Left ventricle myocardium inferior (tissue), 1 donor: ENCODE measurements around the gene RGS17. TPM values are rescaled to one million over a fixed set of nuclear protein-coding genes. Genes with fewer than 3 reads are reported as not detected.
A peak's percentile ranks its signal among the peaks of the same experiment; 100 is the strongest.
"Not testable (repeated sequence)": the region's sequence is repeated elsewhere in the genome, so short reads cannot be mapped to it uniquely, and the experiment has no call there.

ENCODE experiments used
- DNase-seq: peaks from one replicate; pipeline ENCODE4 v3.0.0-alpha.2; 2020
- H3K27ac ChIP-seq: fragments of 200-600 bp; replicated peaks from 2 replicates; pipeline ENCODE4 v1.8.0; 2021
- H3K27me3 ChIP-seq: fragments of 200-600 bp; 2 replicates; pipeline ENCODE4 v1.8.0; 2021; ENCODE audit warnings: low read depth
- H3K36me3 ChIP-seq: fragments of 200-600 bp; 2 replicates; pipeline ENCODE4 v1.8.0; 2021
- H3K4me1 ChIP-seq: fragments of 200-600 bp; 2 replicates; pipeline ENCODE4 v1.8.0; 2021
- H3K4me3 ChIP-seq: fragments of 200-600 bp; 2 replicates; pipeline ENCODE4 v1.8.0; 2021; ENCODE audit warnings: mild to moderate bottlenecking, moderate library complexity
- H3K9me3 ChIP-seq: fragments of 200-600 bp; replicated peaks from 2 replicates; pipeline ENCODE4 v1.8.0; 2021
- CTCF ChIP-seq: fragments of 200-600 bp; IDR thresholded peaks from 2 replicates; pipeline ENCODE4 v1.8.0; 2021; ENCODE audit warnings: antibody characterized with exemption, mild to moderate bottlenecking, borderline replicate concordance
- intact Hi-C: fragments of 100-400 bp; cut with micrococcal nuclease; formaldehyde crosslinking; loops from one replicate; pipeline ENCODE4 v1.11.0; 2022
- total RNA-seq: library from RNA; stranded (reverse); fragmentation: NEBNext Ultra II Directional; extraction: Animal tissue kit (Norgen Biotek cat#: 25700); gene quantifications from one replicate; pipeline ENCODE4 v1.2.1, GENCODE V29; 2021
- donor health status: DM: no; HTN: yes; CAD: no; lungs with severe emphysema.

The RGS17 gene
- total RNA-seq, 1 donor from 2014 or later, result 0.16 TPM

DNA sequence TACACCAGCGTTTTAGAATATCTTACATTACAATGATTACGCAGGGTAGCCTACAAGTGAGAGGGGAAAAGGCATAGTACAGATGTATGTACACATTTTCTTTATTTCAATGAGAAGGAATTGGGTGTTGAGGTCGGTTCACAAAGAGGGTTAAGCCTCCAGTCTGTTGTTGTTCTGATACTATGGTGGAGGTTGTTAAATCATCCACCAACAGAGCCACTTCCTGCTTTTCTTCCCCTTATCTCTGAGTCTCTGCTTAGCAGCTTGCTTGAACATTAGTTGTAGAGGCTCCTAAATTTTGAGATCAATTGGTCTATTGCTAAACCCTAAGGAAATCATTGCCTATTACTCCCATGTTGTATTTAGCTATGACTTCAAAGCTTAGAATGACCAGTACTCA is 7.3 kb downstream of the RGS17 start:
- Histone ChIP-seq H3K36me3 (no peaks in the 10 kb centered on the region), H3K4me1 (no peaks in the 10 kb centered on the region)

GRCh38 chr6:153121311-153121710 is 9.8 kb downstream of the RGS17 start:
- H3K9me3 ChIP-seq, result no peaks in the 10 kb centered on the region
- intact Hi-C loops, result no loop called here
- H3K36me3 ChIP-seq, result no peaks in the 10 kb centered on the region
- DNase-seq, result no peak
- H3K4me3 ChIP-seq, result no peak overlapping the region
- no peak overlapping the region for H3K27ac ChIP-seq
- no peaks in the 10 kb centered on the region for H3K4me1 ChIP-seq
- peaks cover 10% of the 10 kb centered on the region for H3K27me3 ChIP-seq
- no peak for TF ChIP-seq CTCF

More for the DNA sequence above, 7.3 kb downstream of the RGS17 start:
- DNase-seq, result no peak
- Histone ChIP-seq H3K27me3 (peaks cover 35% of the 10 kb centered on the region), H3K9me3 (no peaks in the 10 kb centered on the region), H3K27ac (no peak overlapping the region), H3K4me3 (no peak overlapping the region)
- intact Hi-C loops, result no loop called here
- TF ChIP-seq CTCF, result no peak

DNA sequence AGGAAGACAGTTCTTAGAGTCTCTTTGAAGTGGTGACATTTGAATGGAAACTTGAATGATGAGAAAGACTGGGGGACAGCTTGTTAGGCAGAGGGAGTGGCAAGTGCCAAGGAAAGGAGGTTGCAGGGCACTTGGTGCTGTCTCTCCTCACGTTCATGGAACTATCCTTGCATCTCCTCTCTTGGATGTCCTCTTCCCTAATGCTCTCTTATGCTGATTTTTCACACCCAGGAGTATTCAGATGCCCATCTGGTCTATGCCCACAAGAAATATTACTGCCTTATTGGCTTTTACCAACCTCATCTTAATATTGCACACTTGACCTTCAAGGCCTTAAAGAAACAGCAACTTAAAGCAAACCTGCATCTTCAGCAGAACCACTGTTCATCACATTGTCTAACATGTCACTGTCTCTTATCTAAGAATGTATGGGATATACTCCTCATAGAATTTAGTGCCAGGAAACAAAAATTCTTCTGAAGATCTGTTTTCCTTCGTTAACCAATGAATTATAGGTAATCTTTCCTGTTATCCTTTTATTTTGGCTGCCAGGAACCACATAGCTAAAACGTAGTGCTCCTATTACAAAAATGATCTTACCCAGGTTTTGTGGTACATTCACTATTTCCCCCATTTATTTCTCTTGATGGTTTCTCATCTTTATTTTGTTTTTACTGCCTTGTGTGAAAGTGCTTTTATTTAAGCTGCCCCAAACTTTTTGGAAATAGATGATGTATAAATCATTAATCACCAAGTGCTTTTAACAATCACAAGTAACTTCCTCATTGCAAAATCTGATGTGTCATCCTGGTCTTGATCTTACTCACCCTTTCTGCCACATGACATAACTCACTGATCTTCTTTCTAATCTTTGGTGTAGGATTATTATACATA is 12.8 kb downstream of the RGS17 start:
- Histone ChIP-seq H3K27me3 (no peaks in the 10 kb centered on the region), H3K4me3 (no peak overlapping the region), H3K27ac (no peak overlapping the region), H3K9me3 (peaks cover 16% of the 10 kb centered on the region), H3K4me1 (no peaks in the 10 kb centered on the region), H3K36me3 (no peaks in the 10 kb centered on the region)
- no peak for DNase-seq
- intact Hi-C loops, result no loop called here
- no peak for TF ChIP-seq CTCF

GRCh38 chr6:153111082-153111481 is 20.0 kb downstream of the RGS17 start:
- peaks cover 25% of the 10 kb centered on the region for H3K9me3 ChIP-seq
- intact Hi-C loops, H3K27me3 ChIP-seq, DNase-seq, H3K36me3 ChIP-seq, H3K27ac ChIP-seq, H3K4me3 ChIP-seq, H3K4me1 ChIP-seq: not testable (repeated sequence)

- intact Hi-C loops, H3K27me3 ChIP-seq, H3K4me3 ChIP-seq, H3K36me3 ChIP-seq, H3K27ac ChIP-seq, H3K4me1 ChIP-seq, DNase-seq: not testable (repeated sequence)
- H3K9me3 ChIP-seq, result peaks cover 25% of the 10 kb centered on the region
These were observed 20.5 kb downstream of the RGS17 start for GRCh38 chr6:153110612-153111011.

DNA sequence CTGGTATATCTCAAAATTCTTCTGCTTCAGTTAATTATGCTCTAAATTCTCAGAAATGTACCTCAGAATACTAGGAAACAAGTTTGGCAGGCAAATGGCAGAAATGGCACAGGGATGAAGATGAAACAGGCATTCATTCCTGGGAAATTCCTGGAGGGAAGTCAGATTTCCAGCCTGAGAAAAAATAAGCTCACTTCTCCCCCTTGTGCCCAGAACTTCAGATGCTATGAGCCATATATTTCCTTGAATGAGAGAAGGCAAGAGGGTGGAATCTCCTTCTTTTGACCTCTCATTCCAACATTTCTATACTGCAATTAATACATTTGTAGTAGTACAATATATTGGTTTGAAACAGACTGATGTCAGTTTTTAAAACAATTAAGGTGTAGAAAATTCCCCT is 22.8 kb downstream of the RGS17 start:
- H3K27ac ChIP-seq, result no peak overlapping the region
- peak; percentile 42 for TF ChIP-seq CTCF
- intact Hi-C loops, result no loop called here

More for the DNA sequence above, 22.8 kb downstream of the RGS17 start:
- Histone ChIP-seq H3K9me3 (peaks cover 10% of the 10 kb centered on the region), H3K4me1 (peaks cover 14% of the 10 kb centered on the region), H3K4me3 (no peak overlapping the region), H3K36me3 (no peaks in the 10 kb centered on the region), H3K27me3 (peaks cover 3% of the 10 kb centered on the region)
- no peak for DNase-seq
